SK-N-SH treated with all-trans-retinoic acid at 6 μM for 48 hours (cell line): ENCODE data around the gene CNNM2.

Experiments
- ATAC-seq: fragments of 200-7000 bp; cut with Tn5 transposase; 3 replicates; pipeline ENCODE4 v1.9.1; 2020; ENCODE audit warnings: mild to moderate bottlenecking, moderate library complexity
- ARNTL ChIP-seq: fragments of 450-650 bp; formaldehyde crosslinking; IDR thresholded peaks from 2 replicates; pipeline ENCODE4 v1.5.0; 2020; ENCODE audit warnings: low read depth, mild to moderate bottlenecking, moderate library complexity, borderline replicate concordance
- BACH2 ChIP-seq: fragments of 250-450 bp; sonication (Bioruptor Pico); IDR thresholded peaks from 2 replicates; pipeline ENCODE4 v1.9.0; 2021; ENCODE audit warnings: mild to moderate bottlenecking, borderline replicate concordance
- CSDC2 ChIP-seq: fragments of 250-450 bp; sonication (Bioruptor Pico); IDR thresholded peaks from 2 replicates; pipeline ENCODE4 v1.5.0; 2020; ENCODE audit warnings: mild to moderate bottlenecking, moderate library complexity
- ESRRG ChIP-seq: fragments of 250-450 bp; sonication (Bioruptor Pico); IDR thresholded peaks from 2 replicates; pipeline ENCODE4 v1.6.1; 2021; ENCODE audit warnings: mild to moderate bottlenecking
- GLIS3 ChIP-seq: fragments of 250-450 bp; sonication (Bioruptor Pico); IDR thresholded peaks from 2 replicates; pipeline ENCODE4 v1.5.0; 2020; ENCODE audit warnings: mild to moderate bottlenecking, moderate library complexity
- ISL1 ChIP-seq: fragments of 250-450 bp; sonication (Bioruptor Pico); IDR thresholded peaks from 2 replicates; pipeline ENCODE4 v2.1.2; 2022; ENCODE audit warnings: mild to moderate bottlenecking, moderate library complexity
- OSR1 ChIP-seq: fragments of 250-450 bp; sonication (Bioruptor Pico); IDR thresholded peaks from 2 replicates; pipeline ENCODE4 v1.8.0; 2022; ENCODE audit warnings: moderate library complexity, mild to moderate bottlenecking, inconsistent platforms
- PPARA ChIP-seq: fragments of 250-450 bp; sonication (Bioruptor Pico); IDR thresholded peaks from 2 replicates; pipeline ENCODE4 v1.5.0; 2020; ENCODE audit warnings: mild to moderate bottlenecking, borderline replicate concordance
- SNAI2 ChIP-seq: fragments of 250-450 bp; sonication (Bioruptor Pico); IDR thresholded peaks from 2 replicates; pipeline ENCODE4 v1.5.0; 2020; ENCODE audit warnings: mild to moderate bottlenecking, moderate library complexity
- TCF4 ChIP-seq: fragments of 250-450 bp; sonication (Bioruptor Pico); IDR thresholded peaks from 2 replicates; pipeline ENCODE4 v1.8.0; 2021; ENCODE audit warnings: mild to moderate bottlenecking, moderate library complexity, borderline replicate concordance
- TOX ChIP-seq: fragments of 250-450 bp; sonication (Bioruptor Pico); IDR thresholded peaks from 2 replicates; pipeline ENCODE4 v1.8.0; 2021; ENCODE audit warnings: mild to moderate bottlenecking, moderate library complexity, borderline replicate concordance
- ZC3H10 ChIP-seq: fragments of 250-450 bp; sonication (Bioruptor Pico); IDR thresholded peaks from 2 replicates; pipeline ENCODE4 v1.5.1; 2021; ENCODE audit warnings: mild to moderate bottlenecking, moderate library complexity
- ZFP3 ChIP-seq: fragments of 250-450 bp; sonication (Bioruptor Pico); IDR thresholded peaks from 2 replicates; pipeline ENCODE4 v1.5.0; 2020; ENCODE audit warnings: mild to moderate bottlenecking, moderate library complexity
- ZFP30 ChIP-seq: fragments of 450-650 bp; formaldehyde crosslinking; IDR thresholded peaks from 2 replicates; pipeline ENCODE4 v1.5.0; 2022; ENCODE audit warnings: mild to moderate bottlenecking, moderate library complexity
- ZNF565 ChIP-seq: fragments of 450-650 bp; formaldehyde crosslinking; conservative IDR thresholded peaks from 2 replicates; pipeline ENCODE4 v1.5.0; 2020; ENCODE audit warnings: low read depth, mild to moderate bottlenecking, moderate library complexity
- ZNF70 ChIP-seq: fragments of 450-650 bp; formaldehyde crosslinking; IDR thresholded peaks from 2 replicates; pipeline ENCODE4 v1.5.0; 2020; ENCODE audit warnings: mild to moderate bottlenecking, moderate library complexity
- ZNF8 ChIP-seq: fragments of 450-650 bp; formaldehyde crosslinking; IDR thresholded peaks from 2 replicates; pipeline ENCODE4 v1.5.0; 2020; ENCODE audit warnings: mild to moderate bottlenecking, moderate library complexity
- TF ChIP-seq, protein P1 (sequence below): fragments of 250-450 bp; sonication (Bioruptor Pico); IDR thresholded peaks from 2 replicates; pipeline ENCODE4 v1.8.0; 2020; ENCODE audit warnings: mild to moderate bottlenecking, moderate library complexity, borderline replicate concordance
- TF ChIP-seq, protein P2 (sequence below): fragments of 250-450 bp; sonication (Bioruptor Pico); IDR thresholded peaks from 2 replicates; pipeline ENCODE4 v1.5.0; 2020; ENCODE audit warnings: mild to moderate bottlenecking, moderate library complexity
- TF ChIP-seq, protein P3 (sequence below): fragments of 250-450 bp; sonication (Bioruptor Pico); IDR thresholded peaks from 2 replicates; pipeline ENCODE4 v1.5.1; 2020; ENCODE audit warnings: low read depth, mild to moderate bottlenecking, moderate library complexity
- TF ChIP-seq, protein P4 (sequence below): fragments of 250-450 bp; sonication (Bioruptor Pico); IDR thresholded peaks from 2 replicates; pipeline ENCODE4 v1.5.1; 2021; ENCODE audit warnings: mild to moderate bottlenecking, moderate library complexity
- TF ChIP-seq, protein P5 (sequence below): fragments of 250-450 bp; sonication (Bioruptor Pico); IDR thresholded peaks from 2 replicates; pipeline ENCODE4 v1.8.0; 2021; ENCODE audit warnings: low read depth, mild to moderate bottlenecking, moderate library complexity, borderline replicate concordance

The CNNM2 gene

DNA sequence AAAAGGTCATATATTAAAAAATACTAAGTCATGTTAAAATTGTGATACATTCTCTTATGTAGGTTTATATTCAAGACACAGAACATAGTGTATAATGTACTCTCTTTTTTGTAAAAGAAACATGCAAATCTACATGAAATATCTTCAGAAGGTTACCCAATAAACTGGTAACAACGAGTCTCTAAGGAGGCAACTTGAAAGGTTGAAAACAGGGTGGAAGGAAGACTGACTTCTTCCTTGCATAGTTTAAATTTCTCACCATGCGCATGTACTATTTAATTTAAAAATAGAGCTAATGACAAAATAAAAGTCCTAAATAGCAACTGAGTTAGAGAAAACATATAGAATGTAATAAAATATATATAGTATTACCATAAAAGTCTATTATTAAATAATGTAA, 142.5 kb downstream of the CNNM2 start:
- no peak for TF ChIP-seq SNAI2 (CRISPR knock-in tag)
- TF ChIP-seq ARNTL (CRISPR knock-in tag): no peak
- TF ChIP-seq ZFP3 (CRISPR knock-in tag): no peak
- no peak for TF ChIP-seq BACH2 (CRISPR knock-in tag)
- no peak for TF ChIP-seq ZC3H10 (CRISPR knock-in tag)
- TF ChIP-seq, protein P1, sequence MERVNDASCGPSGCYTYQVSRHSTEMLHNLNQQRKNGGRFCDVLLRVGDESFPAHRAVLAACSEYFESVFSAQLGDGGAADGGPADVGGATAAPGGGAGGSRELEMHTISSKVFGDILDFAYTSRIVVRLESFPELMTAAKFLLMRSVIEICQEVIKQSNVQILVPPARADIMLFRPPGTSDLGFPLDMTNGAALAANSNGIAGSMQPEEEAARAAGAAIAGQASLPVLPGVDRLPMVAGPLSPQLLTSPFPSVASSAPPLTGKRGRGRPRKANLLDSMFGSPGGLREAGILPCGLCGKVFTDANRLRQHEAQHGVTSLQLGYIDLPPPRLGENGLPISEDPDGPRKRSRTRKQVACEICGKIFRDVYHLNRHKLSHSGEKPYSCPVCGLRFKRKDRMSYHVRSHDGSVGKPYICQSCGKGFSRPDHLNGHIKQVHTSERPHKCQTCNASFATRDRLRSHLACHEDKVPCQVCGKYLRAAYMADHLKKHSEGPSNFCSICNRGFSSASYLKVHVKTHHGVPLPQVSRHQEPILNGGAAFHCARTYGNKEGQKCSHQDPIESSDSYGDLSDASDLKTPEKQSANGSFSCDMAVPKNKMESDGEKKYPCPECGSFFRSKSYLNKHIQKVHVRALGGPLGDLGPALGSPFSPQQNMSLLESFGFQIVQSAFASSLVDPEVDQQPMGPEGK (CRISPR knock-in tag): no peak
- TF ChIP-seq, protein P2, sequence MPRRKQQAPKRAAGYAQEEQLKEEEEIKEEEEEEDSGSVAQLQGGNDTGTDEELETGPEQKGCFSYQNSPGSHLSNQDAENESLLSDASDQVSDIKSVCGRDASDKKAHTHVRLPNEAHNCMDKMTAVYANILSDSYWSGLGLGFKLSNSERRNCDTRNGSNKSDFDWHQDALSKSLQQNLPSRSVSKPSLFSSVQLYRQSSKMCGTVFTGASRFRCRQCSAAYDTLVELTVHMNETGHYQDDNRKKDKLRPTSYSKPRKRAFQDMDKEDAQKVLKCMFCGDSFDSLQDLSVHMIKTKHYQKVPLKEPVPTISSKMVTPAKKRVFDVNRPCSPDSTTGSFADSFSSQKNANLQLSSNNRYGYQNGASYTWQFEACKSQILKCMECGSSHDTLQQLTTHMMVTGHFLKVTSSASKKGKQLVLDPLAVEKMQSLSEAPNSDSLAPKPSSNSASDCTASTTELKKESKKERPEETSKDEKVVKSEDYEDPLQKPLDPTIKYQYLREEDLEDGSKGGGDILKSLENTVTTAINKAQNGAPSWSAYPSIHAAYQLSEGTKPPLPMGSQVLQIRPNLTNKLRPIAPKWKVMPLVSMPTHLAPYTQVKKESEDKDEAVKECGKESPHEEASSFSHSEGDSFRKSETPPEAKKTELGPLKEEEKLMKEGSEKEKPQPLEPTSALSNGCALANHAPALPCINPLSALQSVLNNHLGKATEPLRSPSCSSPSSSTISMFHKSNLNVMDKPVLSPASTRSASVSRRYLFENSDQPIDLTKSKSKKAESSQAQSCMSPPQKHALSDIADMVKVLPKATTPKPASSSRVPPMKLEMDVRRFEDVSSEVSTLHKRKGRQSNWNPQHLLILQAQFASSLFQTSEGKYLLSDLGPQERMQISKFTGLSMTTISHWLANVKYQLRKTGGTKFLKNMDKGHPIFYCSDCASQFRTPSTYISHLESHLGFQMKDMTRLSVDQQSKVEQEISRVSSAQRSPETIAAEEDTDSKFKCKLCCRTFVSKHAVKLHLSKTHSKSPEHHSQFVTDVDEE (CRISPR knock-in tag): no peak
- TF ChIP-seq ISL1 (CRISPR knock-in tag): no peak
- no peak for TF ChIP-seq TCF4 (CRISPR knock-in tag)
- TF ChIP-seq, protein P3, sequence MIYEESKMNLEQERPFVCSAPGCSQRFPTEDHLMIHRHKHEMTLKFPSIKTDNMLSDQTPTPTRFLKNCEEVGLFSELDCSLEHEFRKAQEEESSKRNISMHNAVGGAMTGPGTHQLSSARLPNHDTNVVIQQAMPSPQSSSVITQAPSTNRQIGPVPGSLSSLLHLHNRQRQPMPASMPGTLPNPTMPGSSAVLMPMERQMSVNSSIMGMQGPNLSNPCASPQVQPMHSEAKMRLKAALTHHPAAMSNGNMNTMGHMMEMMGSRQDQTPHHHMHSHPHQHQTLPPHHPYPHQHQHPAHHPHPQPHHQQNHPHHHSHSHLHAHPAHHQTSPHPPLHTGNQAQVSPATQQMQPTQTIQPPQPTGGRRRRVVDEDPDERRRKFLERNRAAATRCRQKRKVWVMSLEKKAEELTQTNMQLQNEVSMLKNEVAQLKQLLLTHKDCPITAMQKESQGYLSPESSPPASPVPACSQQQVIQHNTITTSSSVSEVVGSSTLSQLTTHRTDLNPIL: no peak
- TF ChIP-seq PPARA (CRISPR knock-in tag): no peak
- TF ChIP-seq, protein P4, sequence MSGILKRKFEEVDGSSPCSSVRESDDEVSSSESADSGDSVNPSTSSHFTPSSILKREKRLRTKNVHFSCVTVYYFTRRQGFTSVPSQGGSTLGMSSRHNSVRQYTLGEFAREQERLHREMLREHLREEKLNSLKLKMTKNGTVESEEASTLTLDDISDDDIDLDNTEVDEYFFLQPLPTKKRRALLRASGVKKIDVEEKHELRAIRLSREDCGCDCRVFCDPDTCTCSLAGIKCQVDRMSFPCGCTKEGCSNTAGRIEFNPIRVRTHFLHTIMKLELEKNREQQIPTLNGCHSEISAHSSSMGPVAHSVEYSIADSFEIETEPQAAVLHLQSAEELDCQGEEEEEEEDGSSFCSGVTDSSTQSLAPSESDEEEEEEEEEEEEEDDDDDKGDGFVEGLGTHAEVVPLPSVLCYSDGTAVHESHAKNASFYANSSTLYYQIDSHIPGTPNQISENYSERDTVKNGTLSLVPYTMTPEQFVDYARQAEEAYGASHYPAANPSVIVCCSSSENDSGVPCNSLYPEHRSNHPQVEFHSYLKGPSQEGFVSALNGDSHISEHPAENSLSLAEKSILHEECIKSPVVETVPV: no peak
- ATAC-seq: no peak

DNA sequence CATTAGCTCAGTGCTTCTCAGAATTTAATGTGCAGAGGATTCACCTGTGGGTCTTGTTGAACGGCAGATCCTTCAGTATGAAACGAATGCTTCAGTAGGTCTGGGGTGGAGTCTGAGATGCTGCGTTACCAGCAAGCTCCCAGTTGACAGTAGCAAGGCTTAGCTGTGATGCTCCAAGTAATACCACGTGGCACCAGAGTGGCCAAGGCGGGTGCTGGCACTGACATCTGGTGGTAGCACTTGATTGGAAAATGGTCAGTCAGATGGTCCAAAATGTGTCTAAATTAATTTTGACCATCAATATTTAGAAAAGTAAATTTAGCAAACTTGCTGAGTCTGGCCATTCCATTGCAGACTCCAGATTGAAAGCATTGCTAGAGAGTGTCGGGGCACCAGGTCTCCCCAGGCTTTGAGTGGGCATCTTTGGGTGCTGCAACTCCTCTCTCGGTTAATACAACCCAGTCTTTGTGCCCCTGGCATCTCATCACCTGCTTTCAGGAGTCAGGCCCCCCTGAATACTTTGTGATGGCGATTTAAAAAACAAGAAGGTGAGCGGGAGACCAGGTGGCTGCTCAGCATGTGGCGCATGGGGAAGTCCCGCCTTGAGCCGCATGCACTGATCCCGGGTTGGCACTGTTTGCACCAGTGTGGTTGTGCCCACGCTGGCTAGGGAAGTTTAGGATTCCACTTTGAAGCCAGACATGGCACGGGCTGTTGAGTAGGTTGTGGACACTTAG, 144.9 kb downstream of the CNNM2 start:
- TF ChIP-seq, protein P2 (CRISPR knock-in tag): no peak
- TF ChIP-seq ISL1 (CRISPR knock-in tag) (no peak), BACH2 (CRISPR knock-in tag) (no peak), ZNF70 (CRISPR knock-in tag) (no peak), SNAI2 (CRISPR knock-in tag) (no peak), ZFP30 (CRISPR knock-in tag) (no peak), ZNF8 (CRISPR knock-in tag) (no peak), ESRRG (no peak), ZNF565 (CRISPR knock-in tag) (no peak), OSR1 (CRISPR knock-in tag) (no peak), GLIS3 (CRISPR knock-in tag) (no peak), TOX (CRISPR knock-in tag) (no peak), TCF4 (CRISPR knock-in tag) (no peak), CSDC2 (CRISPR knock-in tag) (no peak), PPARA (CRISPR knock-in tag) (no peak), ZFP3 (CRISPR knock-in tag) (no peak)
- TF ChIP-seq, protein P1 (CRISPR knock-in tag): no peak
- TF ChIP-seq, protein P5, sequence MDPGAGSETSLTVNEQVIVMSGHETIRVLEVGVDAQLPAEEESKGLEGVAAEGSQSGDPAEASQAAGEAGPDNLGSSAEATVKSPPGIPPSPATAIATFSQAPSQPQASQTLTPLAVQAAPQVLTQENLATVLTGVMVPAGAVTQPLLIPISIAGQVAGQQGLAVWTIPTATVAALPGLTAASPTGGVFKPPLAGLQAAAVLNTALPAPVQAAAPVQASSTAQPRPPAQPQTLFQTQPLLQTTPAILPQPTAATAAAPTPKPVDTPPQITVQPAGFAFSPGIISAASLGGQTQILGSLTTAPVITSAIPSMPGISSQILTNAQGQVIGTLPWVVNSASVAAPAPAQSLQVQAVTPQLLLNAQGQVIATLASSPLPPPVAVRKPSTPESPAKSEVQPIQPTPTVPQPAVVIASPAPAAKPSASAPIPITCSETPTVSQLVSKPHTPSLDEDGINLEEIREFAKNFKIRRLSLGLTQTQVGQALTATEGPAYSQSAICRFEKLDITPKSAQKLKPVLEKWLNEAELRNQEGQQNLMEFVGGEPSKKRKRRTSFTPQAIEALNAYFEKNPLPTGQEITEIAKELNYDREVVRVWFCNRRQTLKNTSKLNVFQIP (CRISPR knock-in tag): no peak
- TF ChIP-seq, protein P4: no peak
- ATAC-seq: peak; percentile 40; the same call in 1 of the 3 replicates
